ENCODE measurements around the gene FAM89A. TPM values are rescaled to one million over a fixed set of nuclear protein-coding genes. Genes with fewer than 3 reads are reported as not detected.

Gene FAM89A
- polyA plus RNA-seq, 1 donor (not counting 4 experiments of a cell fraction or from before 2014, with no cell fraction given): 32.3 TPM

DNA sequence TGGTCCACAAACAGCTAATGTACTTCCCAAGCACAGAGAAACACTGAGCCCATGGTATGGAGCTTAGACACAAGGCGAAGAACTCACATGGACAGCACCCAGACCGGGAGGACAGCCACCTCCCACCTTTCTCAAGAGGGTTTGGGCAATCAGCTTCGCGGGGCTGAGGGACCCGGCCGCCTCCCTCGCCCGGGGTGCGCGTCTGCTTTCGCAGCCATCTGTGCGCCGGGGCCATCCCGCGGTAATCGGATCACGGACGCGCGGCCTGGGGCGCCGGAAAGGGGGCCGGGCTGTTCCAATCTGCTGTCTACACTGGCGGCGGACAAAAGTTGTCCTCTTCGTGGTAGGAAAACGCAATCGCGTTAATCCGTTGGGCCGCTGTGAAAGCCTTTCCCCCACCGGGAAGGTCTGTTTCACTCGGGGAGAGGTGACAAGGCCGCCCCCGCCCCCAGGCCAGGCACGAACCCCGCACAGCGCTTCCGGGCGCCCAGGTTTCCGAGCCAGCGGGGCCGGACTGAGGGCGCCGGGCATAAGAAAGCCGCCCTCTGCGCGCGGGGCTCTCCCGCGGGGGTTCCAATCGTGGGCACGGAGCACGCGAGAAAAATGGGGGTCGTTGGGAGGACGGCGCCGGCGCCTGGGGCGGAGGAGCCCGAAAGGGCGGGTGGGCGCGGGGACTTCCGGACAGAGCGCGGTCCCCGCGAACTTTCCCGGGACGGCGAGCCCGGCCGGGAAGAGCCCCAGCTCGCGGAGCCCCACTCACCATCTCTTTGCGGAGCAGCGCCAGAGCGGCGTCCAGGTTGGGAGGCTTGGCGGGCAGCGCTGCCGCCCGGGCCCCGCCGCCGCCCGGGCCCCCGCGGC, 664 bp downstream of the FAM89A start:
- Histone ChIP-seq H3K9me1 (ENCODE audit: control insufficient read depth, extremely low read depth, insufficient read depth, low read length) (no peaks in the 10 kb centered on the region), H3K27me3 (ENCODE audit: control insufficient read depth, extremely low read depth, insufficient read depth, low read length) (no peaks in the 10 kb centered on the region), H3K4me3 (ENCODE audit: control insufficient read depth in 2 of 3, extremely low read depth in 1 of 3, insufficient read depth in 2 of 3, low read depth in 1 of 3, low read length in 3 of 3) (peak overlapping the region; percentile 83 to 89 (median 84)), H3K79me2 (ENCODE audit: control insufficient read depth, insufficient read depth, low read length) (peaks cover 32% of the 10 kb centered on the region), H4K20me1 (ENCODE audit: control insufficient read depth, extremely low read depth, insufficient read depth, low read length) (no peaks in the 10 kb centered on the region), H2AFZ (ENCODE audit: control insufficient read depth, low read length) (peak overlapping the region; percentile 81), H3K27ac (ENCODE audit: control insufficient read depth, insufficient read depth, low read length) (peak overlapping the region; percentile 33), H3K4me2 (ENCODE audit: control insufficient read depth, extremely low read depth, insufficient read depth, low read depth, low read length) (peak overlapping the region; percentile 89), H3K9ac (ENCODE audit: control insufficient read depth, extremely low read depth, insufficient read depth, low read length) (peak overlapping the region; percentile 74), H3K36me3 (ENCODE audit: control insufficient read depth in 2 of 2, extremely low read depth in 1 of 2, insufficient read depth in 2 of 2, low read length in 2 of 2) (no peaks in the 10 kb centered on the region), H3K4me1 (ENCODE audit: control insufficient read depth, extremely low read depth, insufficient read depth, low read length) (peaks cover 19% of the 10 kb centered on the region), H3K9me3 (ENCODE audit: control insufficient read depth, low read depth, low read length) (no peaks in the 10 kb centered on the region)
- DNase-seq (ENCODE audit: low read depth, low spot score) (no peak), FAIRE-seq (no peak)
- TF ChIP-seq, protein P1, sequence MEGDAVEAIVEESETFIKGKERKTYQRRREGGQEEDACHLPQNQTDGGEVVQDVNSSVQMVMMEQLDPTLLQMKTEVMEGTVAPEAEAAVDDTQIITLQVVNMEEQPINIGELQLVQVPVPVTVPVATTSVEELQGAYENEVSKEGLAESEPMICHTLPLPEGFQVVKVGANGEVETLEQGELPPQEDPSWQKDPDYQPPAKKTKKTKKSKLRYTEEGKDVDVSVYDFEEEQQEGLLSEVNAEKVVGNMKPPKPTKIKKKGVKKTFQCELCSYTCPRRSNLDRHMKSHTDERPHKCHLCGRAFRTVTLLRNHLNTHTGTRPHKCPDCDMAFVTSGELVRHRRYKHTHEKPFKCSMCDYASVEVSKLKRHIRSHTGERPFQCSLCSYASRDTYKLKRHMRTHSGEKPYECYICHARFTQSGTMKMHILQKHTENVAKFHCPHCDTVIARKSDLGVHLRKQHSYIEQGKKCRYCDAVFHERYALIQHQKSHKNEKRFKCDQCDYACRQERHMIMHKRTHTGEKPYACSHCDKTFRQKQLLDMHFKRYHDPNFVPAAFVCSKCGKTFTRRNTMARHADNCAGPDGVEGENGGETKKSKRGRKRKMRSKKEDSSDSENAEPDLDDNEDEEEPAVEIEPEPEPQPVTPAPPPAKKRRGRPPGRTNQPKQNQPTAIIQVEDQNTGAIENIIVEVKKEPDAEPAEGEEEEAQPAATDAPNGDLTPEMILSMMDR (optimal IDR thresholded peaks at IDR 0.05 in 1 of 3, IDR thresholded peaks at IDR 0.05 in 1 of 3, conservative IDR thresholded peaks at IDR 0.05 in 1 of 3; ENCODE audit: extremely low read depth in 1 of 3, insufficient read depth in 2 of 3, low read length in 3 of 3): no peak
- no peak for TF ChIP-seq EZH2 (IDR thresholded peaks at IDR 0.05; ENCODE audit: low read length)
- dilution Hi-C loops (cut with MboI; ENCODE audit: extremely low pct_ligation_motif_present, low sequenced_read_pairs): no loop called here

DNA sequence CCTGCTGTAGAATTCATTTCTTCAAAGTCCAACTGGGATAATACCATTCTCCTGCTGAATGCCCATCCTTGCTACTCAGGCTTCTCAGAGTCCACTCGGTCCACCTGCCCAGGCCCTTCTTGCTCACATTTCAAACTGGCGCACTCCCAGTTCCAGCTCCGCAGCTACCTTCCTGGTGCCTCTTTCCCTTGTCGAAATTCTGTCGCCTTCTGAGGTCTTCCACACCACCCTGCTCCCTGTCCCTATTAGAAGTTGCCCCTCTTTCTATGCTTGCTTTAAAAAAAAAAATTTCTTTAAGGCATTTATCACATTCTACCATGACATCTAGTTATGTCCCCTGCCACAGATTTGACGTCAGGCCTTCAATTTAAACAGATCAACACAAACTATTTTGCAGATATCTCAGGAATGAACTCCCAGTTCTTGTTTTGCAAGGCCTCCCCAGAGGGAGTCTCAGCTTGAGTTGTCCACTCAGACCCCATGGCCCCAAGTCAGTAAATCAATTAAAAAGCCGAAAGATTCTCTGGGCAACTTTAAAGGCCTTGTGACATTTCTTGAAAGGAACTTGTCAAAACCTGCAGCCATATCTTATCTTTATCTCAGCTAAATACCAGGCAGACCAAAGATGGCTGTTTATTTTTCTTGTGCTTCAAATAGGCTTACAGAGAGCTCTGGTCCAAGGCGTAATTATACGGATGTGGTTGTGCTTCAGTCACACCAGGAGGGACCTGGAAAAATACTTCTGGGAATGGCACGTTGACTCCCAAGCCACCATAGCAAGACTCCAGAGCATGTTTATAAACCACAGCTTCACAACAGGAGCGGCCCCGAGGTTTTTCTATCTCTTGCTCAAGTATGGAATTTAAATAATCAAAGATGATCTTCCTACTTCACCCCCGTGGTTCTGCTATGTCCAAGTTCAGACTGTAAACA, 2.2 kb downstream of the FAM89A start:
- dilution Hi-C loops (cut with MboI; ENCODE audit: extremely low pct_ligation_motif_present, low sequenced_read_pairs): no loop called here
- Histone ChIP-seq H3K9me3 (ENCODE audit: control insufficient read depth, low read depth, low read length) (no peaks in the 10 kb centered on the region), H3K36me3 (ENCODE audit: control insufficient read depth in 2 of 2, extremely low read depth in 1 of 2, insufficient read depth in 2 of 2, low read length in 2 of 2) (no peaks in the 10 kb centered on the region), H3K4me3 (ENCODE audit: control insufficient read depth in 2 of 3, extremely low read depth in 1 of 3, insufficient read depth in 2 of 3, low read depth in 1 of 3, low read length in 3 of 3) (peak overlapping the region in 1 of 3 experiments; percentile 84), H3K9ac (ENCODE audit: control insufficient read depth, extremely low read depth, insufficient read depth, low read length) (no peak overlapping the region), H3K9me1 (ENCODE audit: control insufficient read depth, extremely low read depth, insufficient read depth, low read length) (no peaks in the 10 kb centered on the region), H3K4me1 (ENCODE audit: control insufficient read depth, extremely low read depth, insufficient read depth, low read length) (peaks cover 19% of the 10 kb centered on the region), H2AFZ (ENCODE audit: control insufficient read depth, low read length) (no peak overlapping the region), H3K79me2 (ENCODE audit: control insufficient read depth, insufficient read depth, low read length) (peaks cover 35% of the 10 kb centered on the region), H3K27me3 (ENCODE audit: control insufficient read depth, extremely low read depth, insufficient read depth, low read length) (no peaks in the 10 kb centered on the region), H4K20me1 (ENCODE audit: control insufficient read depth, extremely low read depth, insufficient read depth, low read length) (no peaks in the 10 kb centered on the region), H3K27ac (ENCODE audit: control insufficient read depth, insufficient read depth, low read length) (no peak overlapping the region), H3K4me2 (ENCODE audit: control insufficient read depth, extremely low read depth, insufficient read depth, low read depth, low read length) (peak overlapping the region; percentile 89)
- DNase-seq (ENCODE audit: low read depth, low spot score) (no peak), FAIRE-seq (no peak)
- TF ChIP-seq, protein P1 (optimal IDR thresholded peaks at IDR 0.05 in 1 of 3, IDR thresholded peaks at IDR 0.05 in 1 of 3, conservative IDR thresholded peaks at IDR 0.05 in 1 of 3; ENCODE audit: extremely low read depth in 1 of 3, insufficient read depth in 2 of 3, low read length in 3 of 3): no peak
- no peak for TF ChIP-seq EZH2 (IDR thresholded peaks at IDR 0.05; ENCODE audit: low read length)

Measured in keratinocyte (primary cell).